IMR-90 (cell line): ENCODE measurements around the gene ASXL1. TPM values are rescaled to one million over a fixed set of nuclear protein-coding genes. Genes with fewer than 3 reads are reported as not detected.

Experiments
- ATAC-seq: fragments of 200-7000 bp; cut with Tn5 transposase; 2 replicates; pipeline ENCODE4 v1.9.1; 2020; ENCODE audit warnings: low read depth, mild to moderate bottlenecking, moderate library complexity
- BruUV-seq: library from RNA; stranded (reverse); fragments of 400-500 nt; replicated peaks from 2 replicates; lab custom pipeline; 2021; lab: Mats Ljungman, UMichigan
- CTCF ChIA-PET: fragments of 300-600 bp; formaldehyde crosslinking; extraction: SDS; loops from one replicate; lab custom pipeline; 2021; ENCODE audit warnings: antibody characterized with exemption; lab: Yijun Ruan, JAX
- POLR2A ChIA-PET: fragments of 300-600 bp; sonication (Branson Sonifier 250); formaldehyde crosslinking; loops from one replicate; lab custom pipeline; 2022; ENCODE audit warnings: antibody characterized with exemption; ENCODE audit not compliant: unreplicated experiment; lab: Charles Lee
- DNase-seq: peaks from one replicate; pipeline ENCODE4 v3.0.0; 2013
- H2AFZ ChIP-seq: replicated peaks from 2 replicates; pipeline ENCODE3; 2013; ENCODE audit warnings: low read length, mild to moderate bottlenecking; ENCODE audit not compliant: poor library complexity
- H2AK5ac ChIP-seq: 2 replicates; pipeline ENCODE4 v1.6.1; 2013; ENCODE audit warnings: low read depth, low read length, inconsistent platforms
- H2AK9ac ChIP-seq: replicated peaks from 2 replicates; pipeline ENCODE3; 2013; ENCODE audit warnings: mild to moderate bottlenecking, low read depth, low read length, moderate library complexity; ENCODE audit not compliant: poor library complexity
- H2BK120ac ChIP-seq: 2 replicates; pipeline ENCODE4 v1.6.1; 2013; ENCODE audit warnings: low read depth, low read length, inconsistent platforms
- H2BK15ac ChIP-seq: 3 replicates; pipeline ENCODE4 v1.6.1; 2013; ENCODE audit warnings: low read depth, low read length, inconsistent platforms
- H2BK20ac ChIP-seq: 2 replicates; pipeline ENCODE4 v1.6.1; 2013; ENCODE audit warnings: low read depth, mild to moderate bottlenecking, inconsistent platforms, low read length, moderate library complexity
- H2BK5ac ChIP-seq: 2 replicates; pipeline ENCODE4 v1.6.1; 2013; ENCODE audit warnings: mild to moderate bottlenecking, low read depth, low read length, inconsistent platforms; ENCODE audit not compliant: poor library complexity, severe bottlenecking
- H3K14ac ChIP-seq: replicated peaks from 2 replicates; pipeline ENCODE4 v1.6.1; 2013; ENCODE audit warnings: low read depth, low read length, inconsistent platforms
- H3K18ac ChIP-seq: 2 replicates; pipeline ENCODE4 v1.6.1; 2013; ENCODE audit warnings: low read depth, low read length, control low read depth
- H3K23ac ChIP-seq: 2 replicates; pipeline ENCODE4 v1.6.1; 2013; ENCODE audit warnings: low read depth, low read length, inconsistent platforms
- H3K27ac ChIP-seq: 2 replicates; pipeline ENCODE4 v1.5.1; 2013; ENCODE audit warnings: mild to moderate bottlenecking, control low read depth, low read length; ENCODE audit not compliant: insufficient read depth
- H3K27me3 ChIP-seq: 2 replicates; pipeline ENCODE4 v1.6.1; 2013; ENCODE audit warnings: low read length; ENCODE audit not compliant: control insufficient read depth, insufficient read depth
- H3K36me3 ChIP-seq: 2 replicates; pipeline ENCODE4 v1.6.1; 2013; ENCODE audit warnings: low read length, mixed read lengths; ENCODE audit not compliant: control insufficient read depth, insufficient read depth
- H3K4ac ChIP-seq: 2 replicates; pipeline ENCODE4 v1.6.1; 2013; ENCODE audit warnings: low read depth, low read length, inconsistent platforms
- H3K4me1 ChIP-seq: 2 replicates; pipeline ENCODE4 v1.6.1; 2013; ENCODE audit warnings: low read length, mixed read lengths; ENCODE audit not compliant: control insufficient read depth, insufficient read depth
- H3K4me2 ChIP-seq: 2 replicates; pipeline ENCODE4 v1.6.1; 2013; ENCODE audit warnings: low read depth, mild to moderate bottlenecking, control low read depth, low read length, moderate library complexity
- H3K4me3 ChIP-seq: 2 replicates; pipeline ENCODE4 v1.5.1; 2013; ENCODE audit warnings: low read depth, mild to moderate bottlenecking, control low read depth, low read length, moderate library complexity; ENCODE audit not compliant: insufficient read depth
- H3K56ac ChIP-seq: 2 replicates; pipeline ENCODE4 v1.6.1; 2013; ENCODE audit warnings: low read length, inconsistent platforms; ENCODE audit not compliant: insufficient read depth; ENCODE audit errors: extremely low read depth
- H3K79me1 ChIP-seq, 2 experiments: 2 replicates each; pipeline ENCODE4 v1.6.1; 2013; ENCODE audit warnings: low read length in 2 of 2, inconsistent platforms in 1 of 2, low read depth in 1 of 2
- H3K9ac ChIP-seq: 2 replicates; pipeline ENCODE4 v1.6.1; 2013; ENCODE audit warnings: low read depth, low read length, control low read depth
- H3K9me1 ChIP-seq: 2 replicates; pipeline ENCODE4 v1.6.1; 2013; ENCODE audit warnings: low read length, inconsistent platforms; ENCODE audit not compliant: insufficient read depth
- H3K9me3 ChIP-seq: 2 replicates; pipeline ENCODE4 v1.6.1; 2013; ENCODE audit warnings: low read length; ENCODE audit not compliant: control insufficient read depth, insufficient read depth
- H4K20me1 ChIP-seq: 2 replicates; pipeline ENCODE4 v1.6.1; 2013; ENCODE audit warnings: low read length, inconsistent platforms; ENCODE audit not compliant: insufficient read depth
- H4K5ac ChIP-seq: 2 replicates; pipeline ENCODE4 v1.6.1; 2013; ENCODE audit warnings: mild to moderate bottlenecking, low read depth, low read length, control low read depth
- H4K8ac ChIP-seq, 2 experiments: 2 replicates each; pipeline ENCODE4 v1.6.1; 2013; ENCODE audit warnings: low read depth in 2 of 2, low read length in 2 of 2, control low read depth in 1 of 2, inconsistent platforms in 1 of 2
- H4K91ac ChIP-seq: 2 replicates; pipeline ENCODE4 v1.6.1; 2013; ENCODE audit warnings: low read depth, low read length, inconsistent platforms; ENCODE audit not compliant: insufficient read depth
- MAFK ChIP-seq: IDR thresholded peaks from 2 replicates; pipeline ENCODE4 v1.6.1; 2012; ENCODE audit warnings: low read depth, low read length, improper control_type of control experiment
- NFE2L2 ChIP-seq: fragments of 150-350 bp; IDR thresholded peaks from 2 replicates; pipeline ENCODE4 v1.6.1; 2016; ENCODE audit warnings: low read depth, mild to moderate bottlenecking, low read length
- WGBS, 2 experiments: methylation state at CpG; one replicate each; pipeline versions ENCODE4 v1.1.5 to v1.1.7; 2013; ENCODE audit warnings: missing lambda C conversion rate in 2 of 2; ENCODE audit not compliant: insufficient read length in 1 of 2; ENCODE audit errors: extremely low coverage in 2 of 2; 5-methylcytosine and 5-hydroxymethylcytosine counted together
- dilution Hi-C: fragments of 300-500 bp; cut with HindIII; formaldehyde crosslinking; loops from one replicate; pipeline ENCODE4 v1.14.3; 2018; ENCODE audit warnings: low sequenced_read_pairs; ENCODE audit not compliant: unreplicated experiment
- in situ Hi-C: fragments of 300-500 bp; cut with MboI; formaldehyde crosslinking; loops from 3 replicates; pipeline ENCODE4 v1.14.3; 2019; ENCODE audit warnings: low sequenced_read_pairs, inconsistent platforms, mixed read lengths
- intact Hi-C: fragments of 100-400 bp; cut with micrococcal nuclease; formaldehyde crosslinking; loops from 2 replicates; pipeline ENCODE4 v1.10.0; 2022
- polyA plus RNA-seq, 3 experiments: library from polyadenylated mRNA; depleted of rRNA; stranded (reverse); fragments of >200 nt; gene quantifications; 2 replicates each; pipeline ENCODE4 v1.2.3, GENCODE V29; 2012; ENCODE audit warnings: low replicate concordance in 1 of 3
- total RNA-seq: library from RNA; depleted of rRNA; stranded (reverse); fragments of >200 nt; gene quantifications from 2 replicates; pipeline ENCODE4 v1.2.3, GENCODE V29; 2012

ASXL1 gene
- total and polyA plus RNA-seq, 2 of the 4 experiments (the other 2 are of a cell fraction) = 29.9 to 37.1 TPM

DNA sequence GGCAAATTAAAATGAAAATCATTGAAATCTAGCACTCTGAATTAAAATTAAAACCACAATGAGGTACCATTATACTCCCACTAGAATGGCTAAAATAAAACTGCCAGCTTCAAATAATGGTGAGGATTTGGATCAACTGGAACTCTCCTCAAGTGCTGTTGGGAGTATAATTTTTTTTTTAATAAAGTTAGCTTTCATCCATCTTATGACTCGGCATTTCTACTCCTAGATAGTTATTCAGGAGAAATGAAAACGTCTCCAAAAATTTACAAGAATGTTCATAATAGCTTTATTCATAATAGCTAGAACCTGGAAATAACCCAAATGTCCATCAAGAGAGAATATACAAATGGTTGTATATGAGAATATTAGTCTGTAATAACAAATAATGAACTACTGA lies 63.2 kb downstream of the ASXL1 start:
- ATAC-seq (no peak), DNase-seq (no peak)
- H3K4me1 ChIP-seq = peaks cover 6% of the 10 kb centered on the region; the same call in 1 of the 2 replicates
- H3K9me3 ChIP-seq = no peaks in the 10 kb centered on the region
- H3K9ac ChIP-seq = no peak overlapping the region
- no TSS peak for BruUV-seq
- no peak overlapping the region for H2AK9ac ChIP-seq
- H2BK15ac ChIP-seq = no peak overlapping the region
- WGBS, 2 experiments = no CpG with 5 or more reads among the region's 2 CpGs
- ChIA-PET CTCF (no interaction called here), POLR2A (no interaction called here)
- H4K20me1 ChIP-seq = peaks cover 42% of the 10 kb centered on the region
- no peak overlapping the region for H2BK20ac ChIP-seq
- intact Hi-C loops = no loop called here
- TF ChIP-seq MAFK (no peak), NFE2L2 (peak; percentile 65; the same call in 1 of the 2 replicates)
- no peak overlapping the region for H2AK5ac ChIP-seq
- H3K36me3 ChIP-seq = no peaks in the 10 kb centered on the region
- H3K4ac ChIP-seq = no peak overlapping the region
- peaks cover 25 to 58% of the 10 kb centered on the region in 2 experiments for H3K79me1 ChIP-seq
- no peak overlapping the region for H3K18ac ChIP-seq
- H3K27me3 ChIP-seq = no peaks in the 10 kb centered on the region
- no peak overlapping the region for H3K23ac ChIP-seq
- no peak overlapping the region for H3K4me3 ChIP-seq
- no peak overlapping the region for H3K4me2 ChIP-seq
- H3K56ac ChIP-seq = no peak overlapping the region
- no peak overlapping the region for H2BK5ac ChIP-seq
- no peak overlapping the region for H4K5ac ChIP-seq
- H3K14ac ChIP-seq = no peak overlapping the region
- H3K27ac ChIP-seq = no peak overlapping the region
- H2BK120ac ChIP-seq = no peak overlapping the region
- in situ Hi-C loops = no loop called here
- dilution Hi-C loops = no loop called here
- no peak overlapping the region for H4K91ac ChIP-seq
- no peak overlapping the region for H2AFZ ChIP-seq
- no peak overlapping the region for H4K8ac ChIP-seq
- peaks cover 6% of the 10 kb centered on the region; the same call in 1 of the 2 replicates for H3K9me1 ChIP-seq
